ENCODE data around the gene SH2D3C.
A peak's percentile ranks its signal among the peaks of the same experiment; 100 is the strongest.
"Not testable (repeated sequence)": the region's sequence is repeated elsewhere in the genome, so short reads cannot be mapped to it uniquely, and the experiment has no call there.

Gene SH2D3C

DNA sequence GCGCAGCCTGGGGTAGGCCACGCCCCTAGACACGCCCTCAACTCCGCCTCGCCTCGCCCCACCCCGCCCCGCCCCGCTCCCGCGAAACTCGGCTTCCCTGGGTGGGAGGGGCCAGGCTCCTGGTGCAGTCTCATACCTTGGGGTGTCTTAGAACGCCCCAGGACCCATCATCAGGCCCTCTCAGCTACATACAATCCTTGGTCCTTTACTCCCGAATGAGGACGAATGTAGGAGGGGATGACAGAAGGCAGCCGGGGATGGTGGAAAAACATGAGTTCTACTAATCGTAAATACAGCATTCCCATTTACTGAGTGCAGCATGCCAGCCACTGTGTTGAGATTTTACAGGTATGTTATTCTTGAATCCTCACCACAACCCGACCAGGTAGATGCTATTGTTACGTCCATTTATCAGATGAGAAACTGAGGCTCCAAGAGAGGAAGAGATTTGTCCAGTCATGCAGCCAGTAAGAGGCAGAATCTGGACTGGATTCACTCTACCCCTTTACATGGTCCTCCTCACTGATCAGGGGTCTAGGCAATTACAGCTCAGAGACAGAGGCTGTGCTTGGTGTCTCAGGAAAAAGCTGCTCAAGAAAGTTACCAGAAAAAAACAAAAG is 6.8 kb downstream of the SH2D3C start:
- H3K27ac ChIP-seq, result peak overlapping the region in 13 of 21 experiments; percentile 6 to 88 (median 65)
- peak overlapping the region in 6 of 7 experiments; percentile 41 to 55 (median 46) for H3K4me3 ChIP-seq

DNA sequence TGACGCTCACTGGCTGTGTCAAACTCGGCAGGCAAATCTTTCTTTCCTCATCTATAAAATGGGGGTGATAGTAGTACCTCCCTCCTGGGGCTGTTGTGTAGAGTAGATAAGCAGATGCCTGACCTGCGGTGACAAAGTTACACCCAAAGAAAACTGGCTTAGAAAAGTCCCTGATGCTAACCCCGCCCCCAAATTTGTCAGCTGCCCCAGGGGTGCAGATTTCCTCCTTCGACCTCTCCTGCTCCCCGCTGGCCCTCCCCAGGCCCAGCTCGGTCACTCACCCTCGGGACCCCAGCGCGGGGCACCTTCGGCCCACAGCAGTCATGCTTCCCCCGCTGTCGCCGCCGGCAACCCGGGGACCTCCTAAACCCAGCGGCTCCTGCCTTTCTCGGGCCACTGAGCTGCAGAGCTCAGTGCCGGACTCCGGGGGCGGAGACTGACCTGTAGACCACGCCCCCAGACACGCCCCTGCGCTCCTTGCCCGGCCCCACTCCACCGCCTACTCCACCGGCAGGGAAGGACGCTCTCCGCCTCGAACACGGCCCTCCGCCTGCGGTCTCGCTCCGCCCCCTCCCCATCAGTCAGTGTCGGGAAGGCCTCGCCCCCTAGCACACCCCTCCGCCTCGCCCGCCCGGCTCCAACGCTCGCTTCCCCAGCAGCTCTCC is 7.4 kb downstream of the SH2D3C start:
- H3K27ac ChIP-seq, result peak overlapping the region in 20 of 21 experiments; percentile 14 to 88 (median 76)
- peak overlapping the region; percentile 41 to 55 (median 45) for H3K4me3 ChIP-seq

DNA sequence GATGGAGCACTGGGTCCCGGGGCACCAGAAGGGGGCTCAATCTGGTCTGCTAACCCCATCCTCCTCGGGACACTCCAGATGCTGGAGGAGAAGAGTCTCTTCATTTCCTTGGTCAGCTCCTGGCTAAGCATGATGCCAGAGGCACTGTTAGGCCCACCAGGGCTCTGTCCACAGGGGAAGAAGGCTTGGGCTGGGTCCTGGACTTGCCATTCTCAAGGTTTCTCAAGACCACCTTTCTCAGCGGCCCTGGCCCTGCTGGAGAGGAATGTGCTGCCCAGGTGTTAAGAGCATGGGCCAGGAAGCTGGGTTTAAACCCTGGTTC is 7.9 kb downstream of the SH2D3C start:
- Histone ChIP-seq H3K4me3 (peak overlapping the region; percentile 41 to 55 (median 45)), H3K27ac (peak overlapping the region in 20 of 21 experiments; percentile 14 to 88 (median 76))

DNA sequence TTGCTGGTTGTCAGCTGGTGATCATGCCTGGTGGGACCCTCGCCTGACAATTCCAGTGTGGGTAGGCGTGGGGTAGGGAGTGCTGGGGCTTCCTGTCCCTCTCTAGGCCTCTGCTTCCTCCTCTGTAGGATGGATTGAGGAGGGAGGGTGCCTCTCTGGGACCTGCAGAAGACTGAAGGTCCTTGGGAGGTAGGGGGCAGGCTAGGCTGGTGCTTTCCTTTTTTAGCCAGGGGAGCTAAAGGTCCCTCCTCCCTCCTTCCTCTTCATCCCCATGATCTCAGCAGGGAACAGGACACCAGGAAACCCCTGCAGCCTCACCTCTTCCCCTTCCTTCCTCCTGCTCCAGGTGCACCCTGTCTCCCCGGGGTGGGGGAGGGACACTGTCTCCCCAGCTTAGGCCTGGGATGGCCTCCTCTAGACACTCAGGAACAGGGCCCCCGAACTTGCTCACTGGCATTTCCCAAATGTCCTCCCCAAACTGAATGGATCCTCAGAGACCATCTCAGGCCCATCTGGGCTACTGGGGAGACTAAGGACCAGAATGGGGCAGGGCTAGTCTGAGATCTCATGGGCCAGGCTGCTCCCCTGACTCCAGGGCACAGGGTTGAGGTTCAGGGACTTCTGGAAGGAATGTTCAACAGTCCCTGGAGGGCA is 8.4 kb downstream of the SH2D3C start:
- Histone ChIP-seq H3K4me3 (peak overlapping the region; percentile 41 to 55 (median 45)), H3K27ac (peak overlapping the region; percentile 14 to 88 (median 76))

DNA sequence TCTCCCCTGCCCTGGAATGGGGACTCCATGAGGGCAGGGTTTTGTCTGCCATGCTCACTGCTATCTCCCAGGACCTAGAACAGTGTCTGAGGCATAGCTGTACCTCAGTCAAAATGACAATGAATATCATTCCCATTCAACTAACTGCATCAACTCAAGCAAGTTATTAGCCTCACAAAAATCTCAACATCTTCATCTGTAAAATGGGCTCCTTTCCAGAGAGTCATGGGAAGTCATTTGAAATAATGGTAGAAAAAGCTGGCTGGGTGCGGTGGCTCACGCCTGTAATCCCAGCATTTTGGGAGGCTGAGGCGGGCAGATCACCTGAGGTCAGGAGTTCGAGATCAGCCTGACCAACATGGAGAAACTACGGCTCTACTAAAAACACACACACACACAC is 9.4 kb downstream of the SH2D3C start:
- peak overlapping the region in 18 of 21 experiments; percentile 10 to 88 (median 78) for H3K27ac ChIP-seq
- H3K4me3 ChIP-seq, result no peak overlapping the region

DNA sequence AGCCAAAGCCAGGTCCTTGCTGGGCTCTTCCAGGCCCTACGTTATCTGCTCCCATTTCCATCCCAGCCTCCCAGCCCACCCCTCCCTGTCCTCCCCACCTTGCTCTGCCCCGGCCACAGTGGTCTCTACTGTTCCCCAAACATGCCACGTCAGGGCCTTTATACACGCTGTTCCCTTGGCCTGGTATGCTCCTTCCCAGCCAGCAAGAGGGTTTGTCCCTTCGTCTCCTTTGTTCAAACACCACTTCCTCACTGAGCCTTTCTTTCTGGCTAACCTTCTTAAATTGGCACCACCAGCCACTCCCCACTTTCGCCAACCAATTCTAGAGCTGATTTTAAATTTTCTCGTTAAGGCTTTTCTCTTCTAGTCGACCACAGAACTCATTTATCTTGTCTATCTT is 9.8 kb downstream of the SH2D3C start:
- H3K4me3 ChIP-seq, result no peak overlapping the region
- H3K27ac ChIP-seq, result peak overlapping the region in 20 of 21 experiments; percentile 10 to 88 (median 76)

DNA sequence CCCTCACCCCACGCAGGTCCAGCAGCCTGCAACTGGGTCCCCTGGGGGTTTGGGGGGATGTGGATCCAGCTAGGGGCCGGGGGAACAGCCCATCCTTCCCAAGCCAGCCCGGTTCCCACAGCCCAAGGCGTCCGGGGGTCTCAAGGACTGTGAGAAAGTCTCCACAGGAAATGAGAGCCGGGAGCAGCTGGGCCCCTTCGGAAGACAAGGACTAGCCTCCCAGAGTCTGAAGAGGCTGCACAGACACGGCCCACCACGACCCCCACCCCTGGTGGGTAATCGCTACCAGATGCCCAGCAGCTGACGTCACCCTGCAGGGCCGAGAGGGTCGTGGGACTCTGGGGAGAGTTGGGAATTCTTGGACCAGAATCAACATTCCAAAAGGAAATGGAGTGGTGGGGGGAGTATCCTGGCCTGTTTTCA is 10.5 kb downstream of the SH2D3C start:
- peak overlapping the region in 20 of 21 experiments; percentile 0 to 88 (median 76) for H3K27ac ChIP-seq
- H3K4me3 ChIP-seq, result peak overlapping the region in 1 of 7 experiments; percentile 3

DNA sequence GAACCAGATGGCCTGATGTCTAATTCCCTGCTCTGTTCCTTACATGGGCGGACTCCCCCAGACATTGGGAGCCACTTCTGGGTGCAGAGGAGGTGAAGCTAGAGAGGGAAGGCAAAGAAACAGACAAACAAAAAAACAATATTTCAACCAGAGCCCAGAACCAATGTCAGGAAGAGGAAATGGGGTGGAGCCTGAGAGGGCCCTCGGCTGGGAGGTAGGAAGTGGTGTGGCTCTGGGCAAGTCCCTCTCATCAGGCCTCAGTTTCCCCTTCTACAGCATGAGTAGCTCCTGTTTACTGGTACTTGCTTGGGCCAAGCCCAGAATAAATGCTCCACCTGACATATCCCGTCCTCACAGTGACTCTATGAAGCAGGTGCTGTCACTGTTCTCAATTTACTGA is 11.1 kb downstream of the SH2D3C start:
- H3K27ac ChIP-seq, result peak overlapping the region in 20 of 21 experiments; percentile 0 to 88 (median 76)
- no peak overlapping the region for H3K4me3 ChIP-seq

DNA sequence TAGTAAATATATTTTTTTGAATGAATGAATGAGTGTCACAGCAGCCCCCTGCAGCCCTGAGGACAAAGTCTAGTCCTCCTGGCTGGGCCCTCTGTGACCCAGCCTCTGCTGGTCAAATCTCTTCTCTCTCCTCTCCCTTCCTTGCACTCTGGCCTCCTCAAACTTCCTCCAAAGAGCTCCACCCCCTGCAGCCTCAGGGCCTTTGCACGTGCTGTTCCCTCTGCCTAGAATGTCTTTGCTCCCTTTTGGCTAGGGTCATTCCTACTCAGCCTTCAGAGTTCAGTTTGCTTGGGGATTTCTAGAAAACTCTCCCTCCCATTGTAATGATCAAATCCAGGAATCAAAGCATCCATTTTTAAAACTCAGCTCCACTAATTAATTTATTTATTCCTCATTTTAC is 13.0 kb downstream of the SH2D3C start:
- peak overlapping the region in 8 of 21 experiments; percentile 3 to 87 (median 78) for H3K27ac ChIP-seq
- H3K4me3 ChIP-seq, result no peak overlapping the region

DNA sequence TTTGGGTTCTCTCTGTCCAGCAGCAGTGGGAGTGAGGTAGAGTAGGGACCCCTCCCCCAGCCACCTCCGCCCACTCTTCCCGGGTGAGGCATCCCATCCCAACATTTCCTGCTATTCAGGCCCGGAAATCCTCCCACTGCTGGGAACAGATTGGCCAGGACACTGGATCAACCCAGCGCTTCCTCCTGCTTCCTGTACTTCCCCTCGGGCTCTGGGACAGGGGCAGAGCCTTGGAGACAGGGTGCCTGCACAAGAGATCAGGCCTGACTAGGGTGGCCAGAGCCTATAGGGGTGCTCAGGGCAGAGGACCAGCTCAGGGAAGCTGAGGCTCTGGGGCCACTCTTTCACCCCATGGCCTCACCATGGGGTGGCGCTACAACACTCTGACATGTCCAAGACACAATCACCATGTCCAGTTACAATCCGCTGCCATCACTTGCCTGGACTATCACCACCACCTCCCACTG is 14.5 kb downstream of the SH2D3C start:
- Histone ChIP-seq H3K4me3 (no peak overlapping the region), H3K27ac (peak overlapping the region in 19 of 21 experiments; percentile 3 to 87 (median 53))

DNA sequence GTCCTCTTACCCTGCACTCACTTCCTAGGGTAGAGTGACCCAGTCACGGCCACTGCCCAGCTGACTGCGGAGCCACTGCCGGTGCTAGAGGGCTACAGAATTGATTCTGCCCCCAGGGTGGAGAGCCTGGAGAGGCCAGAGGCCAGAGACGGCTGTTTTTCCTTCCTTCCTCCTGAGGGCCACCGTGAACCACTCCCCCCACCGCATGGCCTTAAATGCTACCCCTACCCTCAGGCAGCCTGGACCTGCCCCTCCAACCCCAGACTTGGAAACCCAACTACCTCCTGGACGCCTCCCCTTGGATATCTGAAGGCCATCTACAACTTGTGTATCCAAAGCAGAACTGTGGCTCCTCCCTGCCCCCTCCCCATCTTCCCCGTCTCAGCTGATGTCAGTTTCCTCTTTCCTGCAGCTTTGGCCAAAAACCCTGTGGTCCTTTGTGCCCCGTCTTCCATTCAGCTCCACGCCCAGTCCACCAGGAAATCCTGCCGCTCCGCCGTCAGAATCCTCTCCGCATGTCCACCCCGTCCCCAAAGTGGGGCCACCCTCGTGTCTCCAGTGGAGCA is 16.3 kb downstream of the SH2D3C start:
- Histone ChIP-seq H3K4me3 (no peak overlapping the region), H3K27ac (peak overlapping the region in 18 of 21 experiments; percentile 7 to 87 (median 58))

DNA sequence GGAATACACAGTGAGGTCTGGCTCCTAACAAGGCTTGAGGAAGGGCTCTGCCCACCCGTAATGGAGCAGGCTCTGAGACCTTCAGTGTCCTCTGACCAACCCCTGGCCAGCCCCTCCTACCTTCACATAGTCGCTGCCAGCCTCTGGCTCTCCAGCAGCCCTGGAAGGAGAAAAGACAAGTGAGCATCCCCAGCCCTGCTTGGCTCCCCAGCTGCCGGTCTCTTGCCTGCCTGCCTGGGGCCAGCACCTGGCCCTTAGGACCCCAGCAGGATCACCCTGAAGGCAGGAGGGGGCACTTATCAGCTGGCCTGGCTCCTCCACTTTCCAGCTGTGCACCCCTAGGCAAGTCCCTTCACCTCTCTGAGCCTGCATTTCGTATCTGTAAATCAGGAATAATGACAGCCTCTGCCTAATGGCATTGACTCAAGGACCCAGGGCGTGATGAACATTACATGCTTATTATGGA is 16.9 kb downstream of the SH2D3C start:
- Histone ChIP-seq H3K4me3 (no peak overlapping the region), H3K27ac (peak overlapping the region in 15 of 21 experiments; percentile 15 to 82 (median 57))

DNA sequence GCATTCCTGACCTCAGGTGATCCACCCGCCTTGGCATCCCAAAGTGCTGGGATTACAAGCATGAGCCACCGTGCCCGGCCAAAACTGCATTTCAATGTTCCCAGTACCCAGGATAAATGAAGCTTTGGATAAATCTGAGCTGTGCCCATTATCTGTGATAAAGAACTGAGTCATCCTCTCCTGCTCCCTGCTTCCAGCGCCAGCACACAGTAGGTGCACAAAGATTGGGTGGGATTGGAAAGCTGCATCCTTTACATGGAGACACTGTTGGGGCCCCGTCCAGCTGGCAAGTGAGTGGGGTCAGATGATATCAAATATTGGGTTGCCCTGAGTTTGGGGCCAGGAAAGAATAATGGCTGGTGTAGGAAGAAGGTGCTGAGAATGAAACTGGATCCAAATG is 17.4 kb downstream of the SH2D3C start:
- Histone ChIP-seq H3K27ac (peak overlapping the region in 8 of 21 experiments; percentile 15 to 74 (median 64)), H3K4me3 (no peak overlapping the region)

DNA sequence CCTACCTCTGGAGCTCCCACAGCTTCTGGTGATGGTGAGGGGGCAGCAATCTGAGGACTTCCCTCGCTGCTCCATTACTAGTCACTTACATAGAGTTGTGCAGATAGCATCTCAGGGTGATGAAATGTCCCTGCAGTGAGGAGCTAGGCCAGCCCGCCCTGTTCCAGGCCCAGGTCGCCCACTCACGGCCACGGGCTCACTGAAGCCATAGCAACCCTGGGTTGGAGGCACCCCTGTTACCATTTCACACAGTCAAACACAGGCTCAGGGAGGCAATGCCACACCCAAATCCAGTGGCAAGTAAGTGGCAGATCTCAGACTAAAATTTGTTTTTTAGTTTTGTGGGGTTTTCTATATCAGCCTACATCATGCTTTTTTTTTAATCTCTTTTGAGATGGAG is 19.6 kb downstream of the SH2D3C start:
- no peak overlapping the region for H3K4me3 ChIP-seq
- peak overlapping the region in 1 of 21 experiments; percentile 34 for H3K27ac ChIP-seq

DNA sequence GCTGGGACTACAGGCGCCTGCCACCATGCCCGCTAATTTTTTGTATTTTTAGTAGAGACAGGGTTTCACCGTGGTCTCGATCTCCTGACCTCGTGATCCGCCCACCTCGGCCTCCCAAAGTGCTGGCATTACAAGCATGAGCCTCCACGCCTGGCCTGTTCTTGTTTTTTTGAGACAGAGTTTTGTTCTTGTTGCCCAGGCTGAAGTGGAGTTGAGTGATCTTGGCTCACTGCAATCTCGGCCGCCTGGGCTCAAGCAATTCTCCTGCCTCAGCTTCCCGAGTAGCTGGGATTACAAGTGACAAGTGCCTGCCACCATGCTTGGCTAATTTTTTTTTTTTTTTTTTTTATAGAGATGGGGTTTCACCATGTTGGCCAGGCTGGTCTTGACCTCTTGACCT is 21.7 kb downstream of the SH2D3C start:
- H3K4me3 ChIP-seq, H3K27ac ChIP-seq: not testable (repeated sequence)

DNA sequence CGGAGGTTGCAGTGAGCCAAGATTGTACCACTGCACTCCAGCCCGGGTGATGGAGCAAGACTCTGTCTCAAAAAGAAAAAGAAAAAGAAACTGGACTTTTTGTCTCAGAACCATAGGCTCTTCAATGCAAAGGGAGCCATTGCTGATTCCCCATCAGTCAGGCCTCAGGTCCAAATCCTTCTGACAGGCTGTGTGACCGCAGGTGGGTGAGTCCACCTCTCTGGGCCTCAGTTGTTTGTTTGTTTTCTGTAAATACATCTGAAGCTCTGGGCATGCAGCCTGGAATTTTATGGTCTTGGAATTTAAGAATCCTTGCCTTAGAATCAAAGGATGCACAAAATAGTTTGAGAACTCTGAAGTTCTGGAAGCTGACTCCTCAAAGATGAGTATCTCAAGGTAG is 22.2 kb downstream of the SH2D3C start:
- no peak overlapping the region for H3K4me3 ChIP-seq
- H3K27ac ChIP-seq, result no peak overlapping the region

DNA sequence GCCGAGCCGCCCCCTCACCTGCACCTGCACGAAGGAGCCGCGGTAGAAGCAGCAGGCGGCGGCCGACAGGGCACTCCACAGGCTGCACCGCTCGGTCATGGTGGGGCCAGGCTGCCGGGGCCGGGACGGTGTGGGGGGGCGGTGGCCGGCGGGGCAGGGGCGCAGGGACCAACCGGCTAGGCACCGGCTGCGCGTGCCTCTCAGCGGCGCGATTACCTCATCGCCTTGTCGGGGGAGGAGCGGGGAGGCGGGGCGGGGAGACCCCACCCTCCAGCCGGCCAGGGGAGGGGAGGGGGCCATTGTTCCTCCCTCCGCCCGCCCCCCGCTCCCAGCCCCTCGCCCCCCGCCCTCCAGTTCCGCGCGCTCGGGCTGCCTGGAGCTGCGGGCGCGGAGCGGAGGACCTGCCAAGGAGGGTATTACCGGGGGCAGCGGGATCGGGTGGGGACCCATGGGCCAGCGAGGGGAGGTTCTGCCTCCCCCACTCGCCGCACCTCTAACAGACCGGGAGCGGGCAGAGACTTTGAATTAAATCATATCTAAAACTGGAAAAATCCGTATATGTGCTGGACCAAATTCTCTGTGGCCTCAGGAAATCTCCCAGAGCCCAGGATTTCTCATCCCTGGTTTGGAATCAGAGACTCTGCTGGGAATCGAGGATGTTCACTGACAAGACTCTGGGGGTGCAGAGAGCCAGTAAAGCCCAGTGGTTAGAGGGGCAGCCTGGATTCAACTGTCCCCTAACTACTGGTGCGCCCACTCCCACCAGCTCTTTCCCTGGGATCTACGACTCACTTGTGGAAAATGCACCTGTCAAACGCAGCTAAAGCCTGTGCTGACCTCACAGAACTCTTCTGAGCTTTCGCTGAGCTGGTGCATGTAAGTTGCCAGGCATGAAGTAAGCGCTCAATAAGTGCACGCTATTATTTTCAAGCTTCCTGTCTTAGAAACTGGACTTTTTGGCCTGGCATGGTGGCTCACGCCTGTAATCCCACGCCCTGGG is 23.1 kb downstream of the SH2D3C start:
- Histone ChIP-seq H3K4me3 (peak overlapping the region in 1 of 7 experiments; percentile 17), H3K27ac (no peak overlapping the region)

DNA sequence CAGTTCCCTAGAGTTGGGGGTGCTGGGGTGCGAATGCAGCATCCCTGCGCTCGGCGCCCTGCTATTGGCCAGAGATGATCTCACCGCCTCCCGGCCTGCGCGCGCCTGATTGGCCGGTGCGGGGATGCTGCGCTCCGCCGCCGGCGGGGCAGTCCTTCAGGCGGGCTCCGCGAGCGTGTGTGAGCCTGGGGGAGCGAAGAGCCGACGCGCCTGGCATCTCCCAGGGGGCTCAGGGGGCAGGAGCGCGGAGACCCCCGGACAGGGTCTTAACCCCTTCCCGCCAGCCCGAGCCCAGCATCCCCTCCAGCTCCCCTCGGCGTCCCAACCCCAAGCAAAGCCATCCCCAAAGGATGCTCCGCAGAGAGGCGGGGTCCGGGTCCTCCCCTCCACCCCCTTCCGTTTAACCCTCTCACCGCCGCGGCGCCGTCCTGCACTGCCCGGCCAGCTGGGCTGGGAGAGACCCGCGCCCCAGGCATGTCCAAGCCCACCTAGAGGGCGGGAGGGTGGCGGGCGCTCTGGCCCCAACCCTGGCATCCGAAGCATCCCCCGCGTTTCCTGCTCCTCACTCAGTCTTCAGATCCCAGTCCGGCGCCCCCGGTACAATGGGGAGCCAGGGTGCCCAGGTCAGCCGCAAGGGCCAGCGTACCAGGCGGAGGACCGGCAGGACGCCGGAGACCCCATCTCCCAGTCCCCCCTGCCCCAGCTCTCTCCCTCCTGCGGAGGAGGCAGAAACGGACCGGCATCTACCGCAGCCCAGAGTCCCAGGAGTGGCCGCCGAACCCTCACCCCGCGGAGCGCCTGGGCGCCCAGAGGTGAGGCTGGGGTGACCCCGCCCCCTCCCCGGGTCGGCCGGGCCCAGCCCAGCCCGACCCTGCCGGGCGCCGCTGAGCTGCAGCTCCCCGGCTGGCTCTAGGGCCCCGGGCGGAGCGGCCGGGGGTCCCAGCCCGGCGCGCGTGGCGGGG is 24.1 kb downstream of the SH2D3C start:
- H3K27ac ChIP-seq, result no peak overlapping the region

More for the DNA sequence above, 24.1 kb downstream of the SH2D3C start:
- H3K4me3 ChIP-seq, result peak overlapping the region in 1 of 7 experiments; percentile 17
